ENCODE data around the gene SPTLC2. TPM values are rescaled to one million over a fixed set of nuclear protein-coding genes. Genes with fewer than 3 reads are reported as not detected.

SPTLC2 gene
- total and polyA plus RNA-seq, 2 of the 8 experiments (the other 6 are each of a cell fraction or from before 2014, with no cell fraction given): 8.9 to 35.1 TPM

- Histone ChIP-seq H2BK120ac (replicated peaks; ENCODE audit: low read depth, low read length) (no peak overlapping the region), H3K4ac (replicated peaks; ENCODE audit: insufficient read length, low read depth, low read length) (no peak overlapping the region), H3K4me1 (replicated peaks in 1 of 4; ENCODE audit: control insufficient read depth in 3 of 4, insufficient read depth in 4 of 4, low read length in 3 of 4) (peaks cover 0 to 3% (median 1%) of the 10 kb centered on the region in 4 experiments; a peak in 3 of 7 replicates), H3K18ac (ENCODE audit: extremely low read depth, low read length) (peak overlapping the region; percentile 2; the same call in 1 of the 2 replicates), H3K4me2 (ENCODE audit: insufficient read depth in 1 of 2, low read depth in 2 of 2, low read length in 2 of 2) (peak overlapping the region; percentile 68 to 72), H2AK5ac (ENCODE audit: low read depth, low read length) (no peak overlapping the region), H3K9ac (replicated peaks in 1 of 4; ENCODE audit: extremely low read depth in 1 of 4, low read depth in 3 of 4, low read length in 3 of 4) (peak overlapping the region; percentile 72 to 91 (median 74)), H3K27me3 (replicated peaks in 1 of 4; ENCODE audit: control insufficient read depth in 3 of 4, extremely low read depth in 1 of 4, insufficient read depth in 3 of 4, low read length in 3 of 4) (no peaks in the 10 kb centered on the region), H2AFZ (ENCODE audit: low read length) (peak overlapping the region; percentile 84), H3K36me3 (ENCODE audit: control insufficient read depth in 2 of 4, insufficient read depth in 4 of 4, low read length in 3 of 4) (peaks cover 12 to 27% (median 20%) of the 10 kb centered on the region in 4 experiments; a peak in 7 of 8 replicates), H3K56ac (replicated peaks; ENCODE audit: insufficient read length, low read depth, low read length) (peak overlapping the region; percentile 67), H3K23ac (ENCODE audit: insufficient read length) (no peak overlapping the region), H2BK15ac (ENCODE audit: low read length) (no peak overlapping the region), H2BK20ac (ENCODE audit: low read length) (no peak overlapping the region), H4K8ac (ENCODE audit: extremely low read depth, insufficient read depth, low read length) (peak overlapping the region; percentile 60; the same call in 1 of the 2 replicates), H4K91ac (replicated peaks; ENCODE audit: insufficient read length, low read length) (no peak overlapping the region), H2BK12ac (ENCODE audit: low read depth, low read length) (no peak overlapping the region), H3K79me2 (ENCODE audit: control insufficient read depth in 1 of 2, insufficient read depth in 2 of 2, low read length in 2 of 2) (peaks cover 10 to 35% of the 10 kb centered on the region in 2 experiments), H3K9me3 (ENCODE audit: insufficient read depth in 2 of 2, low read depth in 1 of 2, low read length in 1 of 2) (no peaks in the 10 kb centered on the region), H2BK5ac (ENCODE audit: low read depth, low read length) (peak overlapping the region; percentile 37; the same call in 1 of the 2 replicates), H4K5ac (ENCODE audit: insufficient read length, low read depth, low read length) (peak overlapping the region; percentile 18), H3K14ac (ENCODE audit: insufficient read length) (no peak overlapping the region), H4K20me1 (replicated peaks in 1 of 2; ENCODE audit: control insufficient read depth in 1 of 2, insufficient read depth in 2 of 2, low read length in 2 of 2) (peaks cover 5 to 9% of the 10 kb centered on the region in 2 experiments), H3K27ac (ENCODE audit: low read depth, low read length) (peak overlapping the region; percentile 61), H3K79me1 (ENCODE audit: low read depth, low read length) (no peaks in the 10 kb centered on the region; the same call in 1 of the 2 replicates), H3K4me3 (ENCODE audit: extremely low read depth in 1 of 4, insufficient read depth in 2 of 4, low read depth in 3 of 4, low read length in 4 of 4) (peak overlapping the region; percentile 90 to 98 (median 92)), H3K23me2 (ENCODE audit: low read depth, low read length) (0 out of 2 replicates have a peak, but pooled peaks cover 3% of the 10 kb centered on the region)
- POLR2A ChIA-PET (ENCODE audit: partially characterized antibody): interaction anchor here (0.7 to 2.1 kb wide), 10 partner anchors 11 to 268 kb away, joined by 3 to 6 read pairs (median 4); partner anchors contain the start of gene SLIRP
- WGBS, 2 experiments (ENCODE audit: extremely low coverage in 1 of 2, insufficient coverage in 1 of 2, insufficient read length in 1 of 2, insufficient replicate concordance in 2 of 2, low coverage in 1 of 2, low lambda C conversion rate in 2 of 2, missing lambda C conversion rate in 1 of 2): 4% methylated on average over 18 of the region's 18 CpGs; no CpG with 5 or more reads in 1 of the 2 experiments
- DNase-seq (ENCODE audit: low read depth in 1 of 2, low spot score in 2 of 2) (no peak), FAIRE-seq (no peak)
- CTCF ChIA-PET (ENCODE audit: partially characterized antibody): interaction anchor here (0.7 to 2.7 kb wide), 4 partner anchors 11 to 141 kb away, joined by 3 to 32 read pairs (median 4); no protein-coding TSS in a partner anchor
- TF ChIP-seq FOSL1 (IDR thresholded peaks at IDR 0.05; ENCODE audit: insufficient read depth, low read depth, low read length): no peak
- TF ChIP-seq JUN (IDR thresholded peaks at IDR 0.05; ENCODE audit: low read depth, low read length): no peak
- TF ChIP-seq BRCA1 (IDR thresholded peaks at IDR 0.05; ENCODE audit: low read depth, low read length): no peak
Observed at GRCh38 chr14:77457115-77457521, 159.3 kb downstream of the SPTLC2 start.
